Measurements from ENCODE around the gene SPATS1.
A peak's percentile ranks its signal among the peaks of the same experiment; 100 is the strongest.
"Not testable (repeated sequence)": the region's sequence is repeated elsewhere in the genome, so short reads cannot be mapped to it uniquely, and the experiment has no call there.

Gene SPATS1

DNA sequence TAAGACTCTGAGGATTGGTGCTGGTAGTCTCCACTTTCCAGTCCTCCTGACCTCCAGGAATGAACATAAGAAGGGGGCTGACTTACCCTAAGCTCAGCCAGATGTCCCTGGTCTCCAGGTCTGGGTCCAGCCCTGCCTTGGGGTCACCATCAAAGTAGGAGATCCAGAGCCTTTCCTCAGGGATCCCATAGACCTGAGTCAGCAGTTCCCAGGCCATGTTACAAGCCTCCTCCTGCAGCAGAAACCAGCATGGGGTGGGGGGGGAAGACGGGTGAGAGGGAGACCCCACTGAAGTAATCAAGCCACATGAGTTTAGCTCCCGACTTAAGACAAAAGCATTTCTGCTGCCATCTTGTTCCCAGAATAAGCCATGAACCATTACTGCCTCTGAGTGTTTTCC is 31.1 kb upstream of the SPATS1 start:
- no peaks in the 10 kb centered on the region for H3K9me3 ChIP-seq
- H4K20me1 ChIP-seq, result no peaks in the 10 kb centered on the region
- TF ChIP-seq Cebpa-rat (IDR thresholded peaks at IDR 0.05), result no peak
- H3K27me3 ChIP-seq, result no peaks in the 10 kb centered on the region
- H3K4me2 ChIP-seq, result no peak overlapping the region
- peaks cover 11% of the 10 kb centered on the region for H3K4me1 ChIP-seq
- no peak overlapping the region for H3K27ac ChIP-seq
- no peak overlapping the region for H3K4me3 ChIP-seq
- peaks cover 55% of the 10 kb centered on the region for H3K36me3 ChIP-seq
- no peak overlapping the region for H3K9ac ChIP-seq

- H3K4me3 ChIP-seq, result peak overlapping the region; percentile 93; the same call in 1 of the 2 replicates
- H3K4me2 ChIP-seq, result peak overlapping the region; percentile 94
- H4K20me1 ChIP-seq, result no peaks in the 10 kb centered on the region
- peak overlapping the region; percentile 92; the same call in 1 of the 2 replicates for H3K9ac ChIP-seq
- no peak for TF ChIP-seq Cebpa-rat (IDR thresholded peaks at IDR 0.05)
- no peak overlapping the region for H3K27ac ChIP-seq
- H3K4me1 ChIP-seq, result peaks cover 11% of the 10 kb centered on the region
- no peaks in the 10 kb centered on the region for H3K9me3 ChIP-seq
- H3K36me3 ChIP-seq, result peaks cover 51% of the 10 kb centered on the region
- no peaks in the 10 kb centered on the region for H3K27me3 ChIP-seq
These were observed 30.7 kb upstream of the SPATS1 start for GRCh38 chr6:44311767-44312166.

GRCh38 chr6:44312901-44313788 is 29.3 kb upstream of the SPATS1 start, which contains the start of gene AARS2:
AARS2 (minus strand) TSS chr6:44313347; CDS start chr6:44313323, 24 bp downstream.
- peak within 1 kb of the TSS; percentile 93 for H3K4me3 ChIP-seq
- H3K36me3 ChIP-seq, result peaks cover 37% of the 10 kb centered on the region
- peak within 1 kb of the TSS; percentile 94 for H3K4me2 ChIP-seq
- H3K9ac ChIP-seq, result peak within 1 kb of the TSS; percentile 92
- TF ChIP-seq Cebpa-rat (IDR thresholded peaks at IDR 0.05), result no peak
- H3K27ac ChIP-seq, result peak within 1 kb of the TSS; percentile 86
- H3K4me1 ChIP-seq, result peaks cover 11% of the 10 kb centered on the region
- no peaks in the 10 kb centered on the region for H4K20me1 ChIP-seq
- no peaks in the 10 kb centered on the region for H3K27me3 ChIP-seq
- H3K9me3 ChIP-seq, result no peaks in the 10 kb centered on the region

GRCh38 chr6:44314657-44315056 is 27.8 kb upstream of the SPATS1 start:
- not testable (repeated sequence) for H4K20me1 ChIP-seq, H3K4me2 ChIP-seq, H3K9ac ChIP-seq, H3K4me3 ChIP-seq, H3K9me3 ChIP-seq, H3K27me3 ChIP-seq, H3K27ac ChIP-seq
- peaks cover 22% of the 10 kb centered on the region for H3K36me3 ChIP-seq
- peaks cover 11% of the 10 kb centered on the region for H3K4me1 ChIP-seq

- Histone ChIP-seq H3K9ac (no peak overlapping the region), H3K9me3 (no peaks in the 10 kb centered on the region), H3K4me2 (no peak overlapping the region), H3K4me1 (peaks cover 11% of the 10 kb centered on the region), H3K27ac (no peak overlapping the region), H3K36me3 (peaks cover 13% of the 10 kb centered on the region), H3K27me3 (no peaks in the 10 kb centered on the region), H4K20me1 (no peaks in the 10 kb centered on the region), H3K4me3 (no peak overlapping the region)
- no peak for TF ChIP-seq Cebpa-rat (IDR thresholded peaks at IDR 0.05)
These were observed 26.9 kb upstream of the SPATS1 start for GRCh38 chr6:44315516-44315915.

DNA sequence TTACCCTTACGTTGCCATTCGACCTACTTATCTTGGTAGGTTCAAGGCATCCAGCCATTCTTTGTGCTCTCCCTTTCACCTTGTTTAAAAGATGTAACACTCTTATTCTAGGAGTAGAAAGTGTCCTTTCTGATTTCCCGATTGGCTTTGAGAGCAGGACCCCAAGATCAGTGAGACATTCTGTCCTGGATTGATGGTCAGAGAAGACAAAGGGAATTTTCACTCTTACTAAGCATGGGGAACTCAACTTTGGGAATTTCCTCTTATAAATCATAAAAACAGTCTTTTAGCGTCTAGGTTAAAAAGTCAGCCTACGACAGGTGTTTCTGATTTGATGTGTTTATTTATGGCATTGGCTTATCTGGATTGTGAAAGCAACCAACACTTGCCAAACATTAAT is 26.5 kb upstream of the SPATS1 start:
- Histone ChIP-seq H3K27ac (no peak overlapping the region), H3K4me2 (no peak overlapping the region), H3K9ac (no peak overlapping the region), H4K20me1 (no peaks in the 10 kb centered on the region), H3K4me1 (peaks cover 11% of the 10 kb centered on the region), H3K36me3 (peaks cover 9% of the 10 kb centered on the region), H3K27me3 (no peaks in the 10 kb centered on the region), H3K4me3 (no peak overlapping the region), H3K9me3 (no peaks in the 10 kb centered on the region)
- no peak for TF ChIP-seq Cebpa-rat (IDR thresholded peaks at IDR 0.05)

DNA sequence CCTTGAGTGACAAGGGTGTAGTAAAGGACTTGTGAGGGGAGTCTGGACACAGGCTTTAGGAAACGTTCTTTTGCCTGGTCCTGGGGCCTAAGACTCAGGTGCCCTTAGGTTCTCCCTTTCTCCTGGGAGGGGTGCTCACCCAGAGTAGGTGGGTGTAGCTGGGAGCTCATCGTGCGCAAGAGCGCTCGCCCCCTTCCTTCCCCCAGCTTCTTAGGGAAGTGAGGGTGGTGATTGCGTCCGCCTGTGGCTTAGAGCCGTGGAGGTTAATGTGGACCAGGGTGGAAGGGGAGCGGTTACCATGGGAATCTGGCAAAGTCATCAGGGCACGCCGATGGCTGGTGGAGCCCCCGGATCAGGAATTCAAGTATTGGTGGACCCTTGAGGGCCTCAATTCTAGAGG is 26.0 kb upstream of the SPATS1 start:
- Histone ChIP-seq H3K4me1 (peaks cover 11% of the 10 kb centered on the region), H3K27me3 (no peaks in the 10 kb centered on the region)
- no peak for TF ChIP-seq Cebpa-rat (IDR thresholded peaks at IDR 0.05)

GRCh38 chr6:44317136-44317631 is 25.3 kb upstream of the SPATS1 start:
- not testable (repeated sequence) for H3K27ac ChIP-seq, H3K9me3 ChIP-seq, H3K27me3 ChIP-seq, H3K4me2 ChIP-seq, H3K4me1 ChIP-seq, H3K36me3 ChIP-seq, H3K9ac ChIP-seq, H4K20me1 ChIP-seq, H3K4me3 ChIP-seq

More for the DNA sequence above, 26.0 kb upstream of the SPATS1 start:
- H3K36me3 ChIP-seq, result peaks cover 4% of the 10 kb centered on the region
- H3K4me3 ChIP-seq, result no peak overlapping the region
- H3K27ac ChIP-seq, result no peak overlapping the region
- H3K9ac ChIP-seq, result no peak overlapping the region
- H3K9me3 ChIP-seq, result no peaks in the 10 kb centered on the region
- H4K20me1 ChIP-seq, result no peaks in the 10 kb centered on the region
- H3K4me2 ChIP-seq, result no peak overlapping the region

DNA sequence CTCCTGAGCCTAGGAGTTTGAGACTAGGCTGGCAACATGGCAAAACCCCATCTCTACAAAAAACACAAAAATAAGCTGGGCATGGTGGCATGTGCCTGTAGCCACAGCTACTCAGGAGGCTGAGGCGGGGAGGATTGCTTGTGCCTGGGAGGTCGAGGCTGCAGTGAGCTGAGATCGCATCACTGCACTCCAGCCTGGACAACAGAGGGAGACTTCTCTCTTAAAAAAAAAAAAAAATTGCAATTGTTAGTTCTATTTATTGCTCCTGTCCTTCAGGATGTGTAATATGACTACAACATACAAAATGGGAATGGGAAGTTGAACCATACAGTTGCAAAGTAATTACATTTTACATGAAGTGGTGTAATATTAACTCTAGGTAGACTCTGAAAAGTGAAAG is 21.2 kb upstream of the SPATS1 start:
- no peak overlapping the region for H3K9ac ChIP-seq
- no peaks in the 10 kb centered on the region for H3K36me3 ChIP-seq
- H3K27me3 ChIP-seq, result no peaks in the 10 kb centered on the region
- H3K27ac ChIP-seq, result no peak overlapping the region
- no peak overlapping the region for H3K4me3 ChIP-seq
- no peak overlapping the region for H3K4me2 ChIP-seq
- H4K20me1 ChIP-seq, result no peaks in the 10 kb centered on the region
- H3K4me1 ChIP-seq, result no peaks in the 10 kb centered on the region
- no peak for TF ChIP-seq Cebpa-rat (IDR thresholded peaks at IDR 0.05)
- no peaks in the 10 kb centered on the region for H3K9me3 ChIP-seq

DNA sequence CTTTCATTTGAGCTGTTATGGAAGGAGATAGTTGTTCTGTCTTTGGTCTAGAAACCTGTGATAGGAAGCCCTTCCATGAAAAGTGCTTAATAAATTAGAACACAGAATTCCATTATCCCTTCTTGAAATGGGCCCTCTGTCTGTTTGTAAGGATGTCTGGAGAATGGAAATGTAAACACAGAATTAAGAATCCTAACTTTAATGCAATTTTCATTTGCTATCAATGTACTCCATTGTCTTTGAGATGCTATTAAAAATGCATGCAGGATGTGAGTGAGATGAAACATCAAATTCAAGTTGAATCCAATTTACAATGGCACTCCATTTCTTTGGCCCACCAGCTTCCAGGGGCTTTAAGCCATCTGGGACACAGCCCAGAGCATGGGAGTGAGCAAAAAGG is 15.4 kb upstream of the SPATS1 start:
- H3K4me2 ChIP-seq, result no peak overlapping the region
- no peaks in the 10 kb centered on the region for H3K27me3 ChIP-seq
- TF ChIP-seq Cebpa-rat (IDR thresholded peaks at IDR 0.05), result no peak
- no peak overlapping the region for H3K4me3 ChIP-seq
- H3K4me1 ChIP-seq, result no peaks in the 10 kb centered on the region
- H3K36me3 ChIP-seq, result no peaks in the 10 kb centered on the region
- H4K20me1 ChIP-seq, result no peaks in the 10 kb centered on the region
- H3K27ac ChIP-seq, result no peak overlapping the region
- H3K9me3 ChIP-seq, result no peaks in the 10 kb centered on the region
- H3K9ac ChIP-seq, result no peak overlapping the region

Measured in BLaER1 (cell line).